Activated CD8-positive, alpha-beta memory T cell treated with anti-CD3 and anti-CD28 coated beads, Interleukin-2, amount 50 U/mL, for 24 hours (primary cell): ENCODE results near the gene DEXI.

Experiments used
- DNase-seq: peaks from one replicate; pipeline ENCODE4 v3.0.0-alpha.2; 2020; ENCODE audit errors: extremely low read depth

DEXI gene

DNA sequence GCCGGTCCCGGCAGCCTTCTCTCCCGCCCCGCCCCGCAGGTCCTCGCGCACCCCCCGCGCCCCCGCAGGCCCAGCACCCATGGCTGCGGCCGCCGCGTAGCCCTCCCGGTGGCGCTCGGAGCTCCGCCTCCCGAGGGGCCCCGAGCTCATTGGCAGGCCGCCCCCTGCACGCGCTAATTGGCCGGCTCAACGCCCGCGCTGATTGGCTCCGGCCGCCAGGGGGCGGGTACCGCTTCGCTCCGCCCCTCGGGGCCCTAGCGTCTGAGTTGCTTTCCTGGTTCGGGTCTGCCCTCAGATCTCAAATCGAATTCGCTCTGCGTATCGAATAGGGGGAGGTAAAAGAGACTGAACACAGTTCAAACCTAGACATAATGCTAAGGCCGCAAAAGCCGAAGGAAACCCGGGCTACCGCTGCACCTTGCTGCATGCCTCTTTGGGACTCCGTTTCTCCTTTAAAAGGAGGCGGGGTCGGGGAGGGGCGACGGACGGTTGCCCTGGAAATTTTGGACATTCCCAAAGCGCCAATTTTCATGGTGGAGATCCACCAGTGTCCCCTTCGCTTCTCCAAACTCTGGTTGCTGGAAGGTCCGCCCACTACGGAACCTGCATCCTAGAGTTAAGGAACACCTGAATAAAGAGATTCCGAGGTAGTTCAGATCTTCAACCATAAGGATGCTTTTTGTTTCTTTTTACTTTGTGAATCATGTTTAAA lies at the start of gene DEXI:
Gene DEXI, minus strand, starts transcription at position 117 of the 712 bp plus-strand sequence. CDS start 463 bp downstream, outside the sequence.
- DNase-seq: peak; percentile 84

GRCh38 chr16:10990378-10990777 lies 48.1 kb upstream of the DEXI start:
- DNase-seq: no peak

- DNase-seq: no peak
These were observed 47.3 kb upstream of the DEXI start for GRCh38 chr16:10989559-10989958.

DNA sequence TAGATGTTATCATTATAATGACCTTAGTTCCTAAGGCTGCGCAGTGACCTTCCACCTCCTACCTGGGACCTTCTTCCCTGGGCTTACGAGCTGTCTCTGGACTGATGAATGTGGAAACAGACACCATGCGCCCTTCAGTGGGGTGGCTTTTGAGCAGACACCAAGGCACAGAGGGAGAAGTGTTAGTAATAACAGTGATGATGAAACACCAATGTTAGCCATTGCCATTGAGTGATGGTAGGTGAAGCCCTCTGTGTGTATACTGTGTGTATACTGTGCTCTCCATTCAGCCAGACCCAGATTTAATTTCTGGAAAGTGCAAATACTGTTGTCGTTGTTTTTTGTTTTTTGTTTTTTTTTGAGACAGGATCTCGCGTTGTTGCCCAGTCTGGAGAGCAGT lies 46.6 kb upstream of the DEXI start:
- no peak for DNase-seq

DNA sequence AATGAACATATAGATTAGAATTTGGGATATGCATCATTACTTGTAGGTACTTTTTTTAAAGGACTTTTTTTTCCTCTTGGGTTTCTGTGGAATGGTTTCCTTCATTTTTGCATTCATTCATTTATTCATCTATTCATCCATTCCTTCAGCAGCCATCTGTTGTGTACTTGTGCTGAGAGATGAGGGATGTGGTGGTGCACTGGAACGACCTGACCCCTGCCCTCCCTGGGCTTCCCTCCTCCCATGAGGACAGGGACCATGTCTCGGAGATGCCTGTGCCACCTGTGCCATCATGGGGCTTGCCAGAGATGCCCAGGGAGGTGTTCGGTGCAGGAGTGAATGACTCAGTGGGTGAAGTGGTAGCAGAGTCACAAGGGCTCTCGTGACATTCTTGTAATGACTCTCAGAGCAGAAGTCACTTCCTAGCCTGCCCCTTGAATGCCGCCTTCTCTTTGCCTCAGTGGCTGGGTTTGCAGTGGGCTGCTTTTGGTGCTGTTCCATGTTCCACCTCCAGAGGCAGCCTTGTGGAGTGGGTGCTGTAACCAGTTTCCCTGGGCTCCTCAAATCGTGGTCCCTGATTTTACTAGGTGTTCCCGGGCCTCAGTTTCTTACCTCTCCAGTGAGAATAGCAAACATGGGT lies 46.0 kb upstream of the DEXI start:
- DNase-seq: peak; percentile 51

- DNase-seq: no peak
These were observed 45.3 kb upstream of the DEXI start for GRCh38 chr16:10987361-10988163.

DNA sequence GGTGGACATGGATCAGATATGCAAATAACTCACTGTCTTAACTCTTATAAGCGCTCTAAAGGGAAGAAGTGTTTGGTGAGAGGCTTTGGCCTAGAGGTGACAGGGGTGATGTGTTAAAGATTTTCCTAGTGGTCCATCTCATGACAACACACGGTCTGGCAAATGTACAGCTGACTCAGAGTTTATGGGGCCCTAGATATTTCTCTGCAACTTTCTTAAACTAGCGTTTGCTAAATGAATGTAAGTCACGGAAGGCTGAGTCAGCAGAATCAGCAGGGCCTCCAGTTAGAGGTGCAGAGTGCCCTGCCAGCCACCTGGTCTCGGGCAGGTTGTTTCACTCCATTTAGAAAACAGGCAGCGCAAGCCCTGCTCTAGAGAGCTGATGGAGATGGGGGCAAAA lies 42.2 kb upstream of the DEXI start:
- no peak for DNase-seq

- DNase-seq: no peak
These were observed 40.9 kb upstream of the DEXI start for GRCh38 chr16:10983159-10983558.

- no peak for DNase-seq
These were observed 40.3 kb upstream of the DEXI start for GRCh38 chr16:10982465-10983150.

DNA sequence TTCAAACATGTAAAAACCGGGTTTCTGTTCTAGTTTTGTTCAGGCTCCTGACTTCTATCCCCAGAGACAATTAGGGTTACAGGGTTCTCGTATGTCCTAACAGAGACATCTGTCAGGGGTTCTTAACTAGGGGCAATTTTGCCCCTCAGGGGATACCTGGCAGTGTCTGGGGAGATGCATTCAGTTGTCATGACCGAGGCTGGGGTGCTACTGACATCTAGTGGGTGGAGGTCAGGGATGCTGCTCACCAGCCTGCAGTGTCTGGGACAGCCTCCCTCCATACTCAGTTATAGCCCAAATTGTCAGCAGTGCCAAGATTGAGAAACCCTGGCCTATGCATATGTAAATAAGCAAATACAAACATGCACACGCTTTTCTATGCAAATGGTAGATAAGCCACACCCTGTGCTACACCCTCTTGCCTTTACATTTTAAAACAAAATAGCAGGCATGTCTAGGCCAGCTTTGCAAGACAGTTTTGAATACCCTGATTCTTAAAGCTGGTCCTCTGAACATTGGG lies 39.5 kb upstream of the DEXI start:
- DNase-seq: no peak

- DNase-seq: no peak
These were observed 38.5 kb upstream of the DEXI start for GRCh38 chr16:10980813-10981212.

DNA sequence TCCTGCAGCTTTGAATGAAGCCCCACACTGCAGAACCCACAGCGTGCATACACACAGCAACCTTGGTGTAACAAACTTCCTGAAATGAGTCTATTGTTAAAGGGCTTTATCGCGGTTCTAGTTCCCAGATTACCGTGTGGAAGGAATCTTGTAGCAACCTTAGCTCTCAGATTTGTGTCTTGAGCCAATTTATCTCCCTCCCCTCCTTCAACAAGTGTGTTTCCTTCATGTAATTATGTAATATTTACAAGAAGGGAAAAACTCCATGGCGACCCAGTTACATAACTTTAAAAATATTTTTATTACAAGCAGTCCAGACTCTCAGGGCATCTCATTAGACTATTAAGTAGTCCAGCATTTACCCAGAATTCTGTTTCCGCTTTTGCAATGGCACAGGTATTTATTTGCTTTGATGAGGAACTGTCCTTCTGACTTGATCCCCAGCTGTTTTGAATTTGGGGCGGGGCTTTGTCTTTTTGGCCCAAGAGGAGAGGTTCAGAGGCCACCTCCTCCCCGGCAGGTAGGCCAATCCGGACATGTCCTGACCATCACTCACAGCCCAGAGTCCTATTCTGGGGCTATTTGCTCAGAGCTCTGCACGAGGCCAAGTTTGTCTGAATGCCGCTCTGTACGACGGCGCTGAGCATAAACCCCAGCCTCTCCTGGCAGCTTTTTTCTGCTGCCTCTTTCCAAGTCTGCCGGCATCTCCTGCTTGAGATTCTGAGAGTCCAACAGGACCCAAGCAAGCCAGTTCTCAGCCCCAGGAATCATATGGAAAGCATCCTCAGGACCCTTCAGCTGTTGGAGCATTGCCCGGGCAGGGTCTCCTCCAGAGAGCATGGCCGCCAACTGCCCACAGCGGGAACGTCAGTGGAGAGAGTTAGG lies 37.7 kb upstream of the DEXI start:
- DNase-seq: no peak

GRCh38 chr16:10978871-10979446 lies 36.7 kb upstream of the DEXI start:
- DNase-seq: no peak

- DNase-seq: no peak
These were observed 35.9 kb upstream of the DEXI start for GRCh38 chr16:10978124-10978523.

- no peak for DNase-seq
These were observed 34.4 kb upstream of the DEXI start for GRCh38 chr16:10976634-10977033.

- no peak for DNase-seq
These were observed 30.7 kb upstream of the DEXI start for GRCh38 chr16:10972819-10973464.

GRCh38 chr16:10972108-10972818 lies 30.0 kb upstream of the DEXI start:
- no peak for DNase-seq

GRCh38 chr16:10971560-10971961 lies 29.3 kb upstream of the DEXI start:
- no peak for DNase-seq

DNA sequence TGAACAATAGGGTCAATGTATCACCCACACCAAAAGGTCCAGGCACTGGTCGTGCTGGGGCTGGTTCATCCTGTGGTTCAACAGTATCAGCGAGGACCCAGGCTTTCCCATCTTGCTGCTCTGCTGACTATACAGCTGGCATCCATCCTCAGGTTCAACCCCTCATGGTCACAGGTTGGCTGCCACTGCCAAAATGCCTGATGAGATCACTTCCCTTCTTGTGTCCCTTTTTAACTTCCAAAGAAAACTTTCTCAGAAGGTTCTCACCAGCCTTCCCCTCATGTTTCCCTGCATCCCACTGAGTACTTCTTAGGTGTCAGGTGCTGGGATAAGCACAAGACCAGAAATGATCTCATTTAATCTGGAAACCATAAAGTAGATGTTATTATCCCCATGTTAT lies 27.8 kb upstream of the DEXI start:
- no peak for DNase-seq
